PC-9 (cell line): ENCODE measurements around the gene CD22.

ENCODE experiments used
- EZH2 ChIP-seq: fragments of 200-600 bp; sonication (generic); IDR thresholded peaks from 2 replicates; pipeline ENCODE4 v1.8.0; 2017; ENCODE audit warnings: antibody characterized with exemption, low read depth
- TF ChIP-seq, protein P1 (sequence below): fragments of 200-600 bp; sonication (generic); conservative IDR thresholded peaks from 2 replicates; pipeline ENCODE4 v1.6.1; 2017; ENCODE audit warnings: mixed run types, antibody characterized with exemption, mild to moderate bottlenecking, moderate library complexity

- TF ChIP-seq, protein P1, sequence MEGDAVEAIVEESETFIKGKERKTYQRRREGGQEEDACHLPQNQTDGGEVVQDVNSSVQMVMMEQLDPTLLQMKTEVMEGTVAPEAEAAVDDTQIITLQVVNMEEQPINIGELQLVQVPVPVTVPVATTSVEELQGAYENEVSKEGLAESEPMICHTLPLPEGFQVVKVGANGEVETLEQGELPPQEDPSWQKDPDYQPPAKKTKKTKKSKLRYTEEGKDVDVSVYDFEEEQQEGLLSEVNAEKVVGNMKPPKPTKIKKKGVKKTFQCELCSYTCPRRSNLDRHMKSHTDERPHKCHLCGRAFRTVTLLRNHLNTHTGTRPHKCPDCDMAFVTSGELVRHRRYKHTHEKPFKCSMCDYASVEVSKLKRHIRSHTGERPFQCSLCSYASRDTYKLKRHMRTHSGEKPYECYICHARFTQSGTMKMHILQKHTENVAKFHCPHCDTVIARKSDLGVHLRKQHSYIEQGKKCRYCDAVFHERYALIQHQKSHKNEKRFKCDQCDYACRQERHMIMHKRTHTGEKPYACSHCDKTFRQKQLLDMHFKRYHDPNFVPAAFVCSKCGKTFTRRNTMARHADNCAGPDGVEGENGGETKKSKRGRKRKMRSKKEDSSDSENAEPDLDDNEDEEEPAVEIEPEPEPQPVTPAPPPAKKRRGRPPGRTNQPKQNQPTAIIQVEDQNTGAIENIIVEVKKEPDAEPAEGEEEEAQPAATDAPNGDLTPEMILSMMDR = no peak
- no peak for TF ChIP-seq EZH2
Observed at GRCh38 chr19:35297515-35297848, 31.5 kb upstream of the CD22 start.
